ENCODE results near the gene TRAPPC3L. TPM values are rescaled to one million over a fixed set of nuclear protein-coding genes. Genes with fewer than 3 reads are reported as not detected.

The TRAPPC3L gene
- polyA plus RNA-seq, 2 of the 4 experiments (the other 2 are of a cell fraction), result not detected

DNA sequence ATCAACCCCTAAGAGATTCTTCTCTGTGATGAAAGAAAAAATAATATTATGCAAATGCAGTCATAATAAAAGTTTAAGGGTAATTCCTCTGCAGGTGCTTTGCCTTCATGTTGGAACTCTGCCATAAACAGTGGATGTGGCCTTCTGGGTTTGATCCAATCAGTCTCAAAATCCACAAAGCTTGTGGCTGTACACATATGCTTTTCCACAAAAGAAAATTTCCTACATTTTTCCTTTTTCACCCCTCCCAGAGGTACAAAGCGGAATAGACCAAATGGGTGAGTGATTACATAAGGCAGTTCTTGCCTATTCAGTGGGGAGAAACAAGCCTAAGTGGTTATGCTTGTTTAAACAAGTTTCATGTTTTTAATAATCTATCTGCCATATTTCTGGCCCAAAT lies 17.4 kb downstream of the TRAPPC3L start:
- Histone ChIP-seq H3K27ac (no peak overlapping the region), H3K9me3 (no peaks in the 10 kb centered on the region), H3K4me3 (no peak overlapping the region), H3K4me2 (peak overlapping the region; percentile 38; the same call in 1 of the 3 replicates), H3K4me1 (peaks cover 12% of the 10 kb centered on the region)
- DNase-seq (ENCODE audit: low read depth in 1 of 2, low spot score in 1 of 2) (no peak), ATAC-seq (no peak), FAIRE-seq (no peak)
- WGBS (ENCODE audit: missing lambda C conversion rate), result 87% methylated on average over 1 of the region's 1 CpG
- ChIA-PET POLR2A (no interaction called here), CTCF (no interaction called here)
- TF ChIP-seq RFX5 (IDR thresholded peaks at IDR 0.05) (no peak), CEBPB (IDR thresholded peaks at IDR 0.05) (no peak), EHMT2 (IDR thresholded peaks at IDR 0.05; ENCODE audit: low read depth) (no peak), CBX2 (IDR thresholded peaks at IDR 0.05; ENCODE audit: borderline replicate concordance, low read depth) (no peak), HOXB5 (CRISPR knock-in tag; IDR thresholded peaks at IDR 0.05) (no peak), NPAS2 (CRISPR knock-in tag; IDR thresholded peaks at IDR 0.05; ENCODE audit: borderline replicate concordance) (no peak), SREBF2 (IDR thresholded peaks at IDR 0.05) (no peak), ESRRA (IDR thresholded peaks at IDR 0.05; ENCODE audit: borderline replicate concordance, low read length) (no peak), RCOR1 (IDR thresholded peaks at IDR 0.05; ENCODE audit: low read depth, low read length) (no peak), RNF2 (IDR thresholded peaks at IDR 0.05; ENCODE audit: borderline replicate concordance, low read depth) (no peak), FOSL2 (IDR thresholded peaks at IDR 0.05) (no peak), FOSL2 (CRISPR knock-in tag; IDR thresholded peaks at IDR 0.05) (no peak), HOXB13 (CRISPR knock-in tag; IDR thresholded peaks at IDR 0.05; ENCODE audit: low read depth) (no peak)
- TF ChIP-seq, protein P1, sequence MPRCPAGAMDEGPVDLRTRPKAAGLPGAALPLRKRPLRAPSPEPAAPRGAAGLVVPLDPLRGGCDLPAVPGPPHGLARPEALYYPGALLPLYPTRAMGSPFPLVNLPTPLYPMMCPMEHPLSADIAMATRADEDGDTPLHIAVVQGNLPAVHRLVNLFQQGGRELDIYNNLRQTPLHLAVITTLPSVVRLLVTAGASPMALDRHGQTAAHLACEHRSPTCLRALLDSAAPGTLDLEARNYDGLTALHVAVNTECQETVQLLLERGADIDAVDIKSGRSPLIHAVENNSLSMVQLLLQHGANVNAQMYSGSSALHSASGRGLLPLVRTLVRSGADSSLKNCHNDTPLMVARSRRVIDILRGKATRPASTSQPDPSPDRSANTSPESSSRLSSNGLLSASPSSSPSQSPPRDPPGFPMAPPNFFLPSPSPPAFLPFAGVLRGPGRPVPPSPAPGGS (IDR thresholded peaks at IDR 0.05), result no peak
- TF ChIP-seq, protein P2, sequence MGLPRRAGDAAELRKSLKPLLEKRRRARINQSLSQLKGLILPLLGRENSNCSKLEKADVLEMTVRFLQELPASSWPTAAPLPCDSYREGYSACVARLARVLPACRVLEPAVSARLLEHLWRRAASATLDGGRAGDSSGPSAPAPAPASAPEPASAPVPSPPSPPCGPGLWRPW (IDR thresholded peaks at IDR 0.05), result no peak
- TF ChIP-seq, protein P3, sequence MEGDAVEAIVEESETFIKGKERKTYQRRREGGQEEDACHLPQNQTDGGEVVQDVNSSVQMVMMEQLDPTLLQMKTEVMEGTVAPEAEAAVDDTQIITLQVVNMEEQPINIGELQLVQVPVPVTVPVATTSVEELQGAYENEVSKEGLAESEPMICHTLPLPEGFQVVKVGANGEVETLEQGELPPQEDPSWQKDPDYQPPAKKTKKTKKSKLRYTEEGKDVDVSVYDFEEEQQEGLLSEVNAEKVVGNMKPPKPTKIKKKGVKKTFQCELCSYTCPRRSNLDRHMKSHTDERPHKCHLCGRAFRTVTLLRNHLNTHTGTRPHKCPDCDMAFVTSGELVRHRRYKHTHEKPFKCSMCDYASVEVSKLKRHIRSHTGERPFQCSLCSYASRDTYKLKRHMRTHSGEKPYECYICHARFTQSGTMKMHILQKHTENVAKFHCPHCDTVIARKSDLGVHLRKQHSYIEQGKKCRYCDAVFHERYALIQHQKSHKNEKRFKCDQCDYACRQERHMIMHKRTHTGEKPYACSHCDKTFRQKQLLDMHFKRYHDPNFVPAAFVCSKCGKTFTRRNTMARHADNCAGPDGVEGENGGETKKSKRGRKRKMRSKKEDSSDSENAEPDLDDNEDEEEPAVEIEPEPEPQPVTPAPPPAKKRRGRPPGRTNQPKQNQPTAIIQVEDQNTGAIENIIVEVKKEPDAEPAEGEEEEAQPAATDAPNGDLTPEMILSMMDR (IDR thresholded peaks at IDR 0.05), result no peak

DNA sequence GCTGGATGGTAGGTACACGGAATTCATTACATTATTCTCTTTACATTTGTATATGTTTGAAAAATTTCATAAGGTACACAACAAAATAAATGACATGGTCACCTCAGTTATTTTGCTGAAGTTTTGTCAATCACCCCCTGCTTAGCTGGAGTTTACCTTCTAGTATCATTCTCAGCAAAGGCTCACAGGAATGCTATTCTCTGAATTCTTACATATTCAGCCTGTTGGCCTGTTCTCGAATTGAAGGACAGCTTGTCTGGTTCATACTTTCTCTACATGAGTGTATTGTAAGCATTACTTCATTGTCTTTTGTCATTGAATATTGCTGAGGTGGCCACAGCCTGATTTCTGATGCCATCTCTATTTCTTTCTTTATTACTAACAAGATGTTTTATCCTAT lies 21.2 kb downstream of the TRAPPC3L start:
- ChIA-PET POLR2A (no interaction called here), CTCF (interaction anchor here (1.6 kb wide), 1 partner anchor 13 kb away, joined by 4 read pairs; the partner anchor contains the start of gene CALHM5)
- no peak overlapping the region for H3K4me2 ChIP-seq
- ATAC-seq (no peak), FAIRE-seq (no peak), DNase-seq (ENCODE audit: low read depth in 1 of 2, low spot score in 1 of 2) (no peak)
- H3K9me3 ChIP-seq, result no peaks in the 10 kb centered on the region
- TF ChIP-seq TFCP2L1 (CRISPR knock-in tag; IDR thresholded peaks at IDR 0.05) (no peak), MAFK (IDR thresholded peaks at IDR 0.05; ENCODE audit: partially characterized antibody) (no peak), ZSCAN20 (CRISPR knock-in tag; IDR thresholded peaks at IDR 0.05) (no peak), RARB (CRISPR knock-in tag; IDR thresholded peaks at IDR 0.05) (no peak), FOSL2 (IDR thresholded peaks at IDR 0.05) (no peak), FOSL2 (CRISPR knock-in tag; IDR thresholded peaks at IDR 0.05) (no peak), HEYL (CRISPR knock-in tag; IDR thresholded peaks at IDR 0.05) (no peak), ZFP36 (IDR thresholded peaks at IDR 0.05; ENCODE audit: borderline replicate concordance, partially characterized antibody) (no peak), GATA3 (IDR thresholded peaks at IDR 0.05; ENCODE audit: borderline replicate concordance) (no peak), POLR2A (IDR thresholded peaks at IDR 0.05; ENCODE audit: low read length) (no peak), RFX5 (IDR thresholded peaks at IDR 0.05) (no peak), ESRRA (IDR thresholded peaks at IDR 0.05; ENCODE audit: borderline replicate concordance, low read length) (no peak), SMC3 (IDR thresholded peaks at IDR 0.05) (no peak)
- TF ChIP-seq, protein P4, sequence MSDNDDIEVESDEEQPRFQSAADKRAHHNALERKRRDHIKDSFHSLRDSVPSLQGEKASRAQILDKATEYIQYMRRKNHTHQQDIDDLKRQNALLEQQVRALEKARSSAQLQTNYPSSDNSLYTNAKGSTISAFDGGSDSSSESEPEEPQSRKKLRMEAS (IDR thresholded peaks at IDR 0.05), result no peak
- TF ChIP-seq, protein P5, sequence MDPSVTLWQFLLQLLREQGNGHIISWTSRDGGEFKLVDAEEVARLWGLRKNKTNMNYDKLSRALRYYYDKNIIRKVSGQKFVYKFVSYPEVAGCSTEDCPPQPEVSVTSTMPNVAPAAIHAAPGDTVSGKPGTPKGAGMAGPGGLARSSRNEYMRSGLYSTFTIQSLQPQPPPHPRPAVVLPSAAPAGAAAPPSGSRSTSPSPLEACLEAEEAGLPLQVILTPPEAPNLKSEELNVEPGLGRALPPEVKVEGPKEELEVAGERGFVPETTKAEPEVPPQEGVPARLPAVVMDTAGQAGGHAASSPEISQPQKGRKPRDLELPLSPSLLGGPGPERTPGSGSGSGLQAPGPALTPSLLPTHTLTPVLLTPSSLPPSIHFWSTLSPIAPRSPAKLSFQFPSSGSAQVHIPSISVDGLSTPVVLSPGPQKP (IDR thresholded peaks at IDR 0.05; ENCODE audit: low read depth, low read length), result no peak
- TF ChIP-seq, protein P6, sequence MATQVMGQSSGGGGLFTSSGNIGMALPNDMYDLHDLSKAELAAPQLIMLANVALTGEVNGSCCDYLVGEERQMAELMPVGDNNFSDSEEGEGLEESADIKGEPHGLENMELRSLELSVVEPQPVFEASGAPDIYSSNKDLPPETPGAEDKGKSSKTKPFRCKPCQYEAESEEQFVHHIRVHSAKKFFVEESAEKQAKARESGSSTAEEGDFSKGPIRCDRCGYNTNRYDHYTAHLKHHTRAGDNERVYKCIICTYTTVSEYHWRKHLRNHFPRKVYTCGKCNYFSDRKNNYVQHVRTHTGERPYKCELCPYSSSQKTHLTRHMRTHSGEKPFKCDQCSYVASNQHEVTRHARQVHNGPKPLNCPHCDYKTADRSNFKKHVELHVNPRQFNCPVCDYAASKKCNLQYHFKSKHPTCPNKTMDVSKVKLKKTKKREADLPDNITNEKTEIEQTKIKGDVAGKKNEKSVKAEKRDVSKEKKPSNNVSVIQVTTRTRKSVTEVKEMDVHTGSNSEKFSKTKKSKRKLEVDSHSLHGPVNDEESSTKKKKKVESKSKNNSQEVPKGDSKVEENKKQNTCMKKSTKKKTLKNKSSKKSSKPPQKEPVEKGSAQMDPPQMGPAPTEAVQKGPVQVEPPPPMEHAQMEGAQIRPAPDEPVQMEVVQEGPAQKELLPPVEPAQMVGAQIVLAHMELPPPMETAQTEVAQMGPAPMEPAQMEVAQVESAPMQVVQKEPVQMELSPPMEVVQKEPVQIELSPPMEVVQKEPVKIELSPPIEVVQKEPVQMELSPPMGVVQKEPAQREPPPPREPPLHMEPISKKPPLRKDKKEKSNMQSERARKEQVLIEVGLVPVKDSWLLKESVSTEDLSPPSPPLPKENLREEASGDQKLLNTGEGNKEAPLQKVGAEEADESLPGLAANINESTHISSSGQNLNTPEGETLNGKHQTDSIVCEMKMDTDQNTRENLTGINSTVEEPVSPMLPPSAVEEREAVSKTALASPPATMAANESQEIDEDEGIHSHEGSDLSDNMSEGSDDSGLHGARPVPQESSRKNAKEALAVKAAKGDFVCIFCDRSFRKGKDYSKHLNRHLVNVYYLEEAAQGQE (IDR thresholded peaks at IDR 0.05), result no peak
- TF ChIP-seq, protein P7, sequence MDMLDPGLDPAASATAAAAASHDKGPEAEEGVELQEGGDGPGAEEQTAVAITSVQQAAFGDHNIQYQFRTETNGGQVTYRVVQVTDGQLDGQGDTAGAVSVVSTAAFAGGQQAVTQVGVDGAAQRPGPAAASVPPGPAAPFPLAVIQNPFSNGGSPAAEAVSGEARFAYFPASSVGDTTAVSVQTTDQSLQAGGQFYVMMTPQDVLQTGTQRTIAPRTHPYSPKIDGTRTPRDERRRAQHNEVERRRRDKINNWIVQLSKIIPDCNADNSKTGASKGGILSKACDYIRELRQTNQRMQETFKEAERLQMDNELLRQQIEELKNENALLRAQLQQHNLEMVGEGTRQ (IDR thresholded peaks at IDR 0.05), result no peak
- H3K4me1 ChIP-seq, result peaks cover 12% of the 10 kb centered on the region
- no peak overlapping the region for H3K27ac ChIP-seq
- 47% methylated on average over 2 of the region's 2 CpGs for WGBS (ENCODE audit: missing lambda C conversion rate)
- no peak overlapping the region for H3K4me3 ChIP-seq

All from A549 (cell line).